ENCODE results near the gene FCHSD2. TPM values are rescaled to one million over a fixed set of nuclear protein-coding genes. Genes with fewer than 3 reads are reported as not detected.

Gene FCHSD2
- total and polyA plus RNA-seq, 4 donors, result 7.6 to 18.7 (median 9.9) TPM

GRCh38 chr11:72798361-72798760 is 343.8 kb downstream of the FCHSD2 start:
- Histone ChIP-seq H3K4me3 (ENCODE audit: low read depth in 1 of 3, low read length in 3 of 3) (no peak overlapping the region), H3K36me3 (ENCODE audit: control insufficient read depth in 4 of 4, insufficient read depth in 3 of 4, low read depth in 1 of 4, low read length in 3 of 4) (no peaks in the 10 kb centered on the region), H3K27me3 (ENCODE audit: control insufficient read depth in 4 of 4, insufficient read depth in 4 of 4, low read length in 3 of 4) (no peaks in the 10 kb centered on the region), H3K4me1 (ENCODE audit: control insufficient read depth in 4 of 4, insufficient read depth in 4 of 4, low read length in 3 of 4) (peaks cover under 1 to 9% (median 6%) of the 10 kb centered on the region in 4 donors), H3K9ac (ENCODE audit: low read depth in 1 of 2, low read length in 2 of 2) (no peak overlapping the region), H3K27ac (ENCODE audit: low read depth in 1 of 2, low read length in 2 of 2) (no peak overlapping the region), H3K9me3 (ENCODE audit: control insufficient read depth in 4 of 4, low read length in 3 of 4) (no peaks in the 10 kb centered on the region)
- 75% methylated on average over 4 of the region's 4 CpGs for WGBS
- TF ChIP-seq HNF4G (IDR thresholded peaks at IDR 0.05) (no peak), MAX (IDR thresholded peaks at IDR 0.05) (no peak), ATF3 (IDR thresholded peaks at IDR 0.05) (no peak), FOXA1 (IDR thresholded peaks at IDR 0.05) (no peak), RAD21 (IDR thresholded peaks at IDR 0.05) (no peak), JUND (IDR thresholded peaks at IDR 0.05) (no peak), SP1 (IDR thresholded peaks at IDR 0.05) (no peak), REST (IDR thresholded peaks at IDR 0.05) (no peak), TAF1 (conservative IDR thresholded peaks at IDR 0.05) (no peak), NR2F2 (IDR thresholded peaks at IDR 0.05) (no peak), RXRA (IDR thresholded peaks at IDR 0.05) (no peak), CTCF (IDR thresholded peaks at IDR 0.05; ENCODE audit: low read depth, low read length, missing input control) (no peak), ZBTB33 (IDR thresholded peaks at IDR 0.05) (no peak)
- no peak for DNase-seq (ENCODE audit: low spot score)

- H3K27ac ChIP-seq (ENCODE audit: low read depth in 1 of 2, low read length in 2 of 2), result peak within 1 kb of the TSS; percentile 97 to 98
- no peaks in the 10 kb centered on the region for H3K9me3 ChIP-seq (ENCODE audit: control insufficient read depth in 4 of 4, low read length in 3 of 4)
- peak within 1 kb of the TSS; percentile 56 to 96 (median 86) for H3K4me3 ChIP-seq (ENCODE audit: low read depth in 1 of 3, low read length in 3 of 3)
- H3K27me3 ChIP-seq (ENCODE audit: control insufficient read depth in 4 of 4, insufficient read depth in 4 of 4, low read length in 3 of 4), result no peaks in the 10 kb centered on the region
- peaks cover 7 to 38% (median 30%) of the 10 kb centered on the region in 4 donors for H3K4me1 ChIP-seq (ENCODE audit: control insufficient read depth in 4 of 4, insufficient read depth in 4 of 4, low read length in 3 of 4)
- H3K9ac ChIP-seq (ENCODE audit: low read depth in 1 of 2, low read length in 2 of 2), result peak within 1 kb of the TSS; percentile 64 to 93
- 2% methylated on average over 55 of the region's 55 CpGs for WGBS
- H3K36me3 ChIP-seq (ENCODE audit: control insufficient read depth in 4 of 4, insufficient read depth in 3 of 4, low read depth in 1 of 4, low read length in 3 of 4), result no peaks in the 10 kb centered on the region
- peak; percentile 95 for DNase-seq (ENCODE audit: low spot score)
- TF ChIP-seq EGR1 (IDR thresholded peaks at IDR 0.05; ENCODE audit: low read depth in 2 of 2) (no peak), RXRA (IDR thresholded peaks at IDR 0.05) (peak; percentile 7 to 15), YY1 (IDR thresholded peaks at IDR 0.05) (peak; percentile 97), NR2F2 (IDR thresholded peaks at IDR 0.05) (peak; percentile 20), ATF3 (IDR thresholded peaks at IDR 0.05) (no peak), RAD21 (IDR thresholded peaks at IDR 0.05) (peak; percentile 84 to 85), JUND (IDR thresholded peaks at IDR 0.05) (peak in 1 of 2 donors; percentile 57), FOXA2 (IDR thresholded peaks at IDR 0.05) (no peak), TAF1 (conservative IDR thresholded peaks at IDR 0.05) (no peak), ZBTB33 (IDR thresholded peaks at IDR 0.05) (peak; percentile 11), MAX (IDR thresholded peaks at IDR 0.05) (peak; percentile 32)
Observed at GRCh38 chr11:72793425-72794367, 348.4 kb downstream of the FCHSD2 start, which contains the start of gene STARD10. Gene STARD10, minus strand, starts transcription at chr11:72794047. Its CDS starts 12,866 bp downstream, at chr11:72781181.

Measured in liver (tissue), 9 donors.